Immature natural killer cell (primary cell): ENCODE results near the gene LMNTD1. TPM values are rescaled to one million over a fixed set of nuclear protein-coding genes. Genes with fewer than 3 reads are reported as not detected.
"Not testable (repeated sequence)": the region's sequence is repeated elsewhere in the genome, so short reads cannot be mapped to it uniquely, and the experiment has no call there.

ENCODE experiments used
- DNase-seq, 3 donors: peaks; one replicate each; pipeline ENCODE4 v3.0.0; 2022; ENCODE audit warnings: mixed read lengths in 1 of 3
- H3K27ac Mint-ChIP-seq, 6 donors: one replicate each; pipeline ENCODE4 v1.8.0; 2020; ENCODE audit warnings: mixed read lengths in 6 of 6, mild to moderate bottlenecking in 5 of 6, inconsistent platforms in 4 of 6, moderate library complexity in 3 of 6
- H3K27me3 Mint-ChIP-seq, 3 donors: one replicate each; pipeline ENCODE4 v1.8.0; 2020 to 2021; ENCODE audit warnings: low read depth in 3 of 3, mild to moderate bottlenecking in 3 of 3, mixed read lengths in 3 of 3, moderate library complexity in 3 of 3, inconsistent platforms in 1 of 3
- H3K36me3 Mint-ChIP-seq, 3 donors: one replicate each; pipeline ENCODE4 v1.8.0; 2020; ENCODE audit warnings: mixed read lengths in 3 of 3, inconsistent platforms in 2 of 3, mild to moderate bottlenecking in 2 of 3
- H3K4me1 Mint-ChIP-seq, 2 donors: one replicate each; pipeline ENCODE4 v1.8.0; 2020; ENCODE audit warnings: inconsistent platforms in 2 of 2, mild to moderate bottlenecking in 2 of 2, mixed read lengths in 2 of 2, moderate library complexity in 1 of 2
- H3K4me3 Mint-ChIP-seq, 5 donors: one replicate each; pipeline ENCODE4 v1.8.0; 2020; ENCODE audit warnings: mild to moderate bottlenecking in 5 of 5, mixed read lengths in 5 of 5, inconsistent platforms in 3 of 5, moderate library complexity in 3 of 5
- H3K9me3 Mint-ChIP-seq, 6 donors: one replicate each; pipeline ENCODE4 v1.8.0; 2020; ENCODE audit warnings: mild to moderate bottlenecking in 6 of 6, mixed read lengths in 6 of 6, inconsistent platforms in 4 of 6, moderate library complexity in 3 of 6
- polyA plus RNA-seq, 3 donors: library from polyadenylated mRNA; unstranded; fragments of 300-500 nt; fragmentation: Illumina TruSeq; gene quantifications; one replicate each; pipeline ENCODE4 v1.2.3, GENCODE V29; 2021

The LMNTD1 gene
- polyA plus RNA-seq, 3 donors from 2014 or later = not detected

DNA sequence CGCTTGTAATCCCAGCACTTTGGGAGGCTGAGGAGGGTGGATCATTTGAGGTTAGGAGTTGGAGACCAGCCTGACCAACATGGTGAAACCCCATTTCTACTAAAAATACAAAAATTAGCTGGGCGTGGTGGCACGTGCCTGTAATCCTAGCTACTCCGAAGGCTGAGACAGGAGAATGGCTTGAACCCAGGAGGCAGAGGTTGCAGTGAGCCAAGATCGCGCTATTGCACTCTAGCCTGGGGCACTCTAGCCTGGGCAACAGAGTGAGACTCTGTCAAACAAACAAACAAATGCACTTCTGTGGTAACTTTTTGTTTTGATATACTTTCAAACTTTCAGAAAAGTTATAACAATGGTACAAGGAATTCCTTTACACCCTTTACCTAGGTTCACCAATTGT, 126.3 kb downstream of the LMNTD1 start:
- not testable (repeated sequence) for H3K4me3 Mint-ChIP-seq, H3K9me3 Mint-ChIP-seq, H3K27ac Mint-ChIP-seq

More for the DNA sequence above, 126.3 kb downstream of the LMNTD1 start:
- not testable (repeated sequence) for H3K27me3 Mint-ChIP-seq, H3K36me3 Mint-ChIP-seq, DNase-seq
- peaks cover 12 to 17% of the 10 kb centered on the region in 2 donors for H3K4me1 Mint-ChIP-seq
